Measurements from ENCODE around the gene OPCML.

The OPCML gene

DNA sequence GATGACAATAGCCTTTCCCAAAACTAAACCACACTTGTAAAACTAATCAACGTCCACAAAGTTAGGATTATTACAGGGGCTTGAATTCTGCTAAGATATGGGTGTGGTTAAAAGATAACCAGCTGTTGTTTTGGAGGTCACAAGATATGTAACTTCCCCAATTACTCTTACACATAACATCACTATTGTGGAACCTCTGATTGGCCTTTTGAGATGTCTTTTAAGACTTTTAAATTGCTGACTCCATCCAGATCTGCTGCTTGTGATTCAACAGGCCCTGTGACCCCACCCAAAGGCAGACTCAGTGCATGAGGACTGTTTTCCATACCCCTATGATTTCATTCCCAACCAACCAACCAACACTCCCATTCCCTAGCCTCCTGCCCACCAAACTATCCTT lies 893.9 kb downstream of the OPCML start:
- DNase-seq = no peak

DNA sequence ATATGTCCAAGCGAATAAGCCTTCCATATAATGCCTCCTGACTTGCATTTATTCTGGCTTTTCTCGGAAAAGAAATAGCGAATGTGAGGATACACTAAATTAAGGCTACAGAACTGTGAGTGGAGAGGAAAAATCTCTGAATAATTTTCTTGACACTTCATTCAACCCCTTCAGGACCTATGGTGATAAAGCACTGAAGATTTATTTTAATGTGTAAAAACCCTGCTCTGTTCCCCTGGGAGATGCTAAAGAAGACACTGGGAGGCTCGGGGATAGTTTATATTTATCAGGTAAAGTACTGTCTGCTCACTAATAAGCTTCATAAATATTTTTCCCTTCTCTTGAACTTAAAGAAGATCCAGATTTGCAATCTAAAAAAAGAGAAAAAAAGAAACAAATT lies 895.8 kb downstream of the OPCML start:
- no peak for DNase-seq

DNA sequence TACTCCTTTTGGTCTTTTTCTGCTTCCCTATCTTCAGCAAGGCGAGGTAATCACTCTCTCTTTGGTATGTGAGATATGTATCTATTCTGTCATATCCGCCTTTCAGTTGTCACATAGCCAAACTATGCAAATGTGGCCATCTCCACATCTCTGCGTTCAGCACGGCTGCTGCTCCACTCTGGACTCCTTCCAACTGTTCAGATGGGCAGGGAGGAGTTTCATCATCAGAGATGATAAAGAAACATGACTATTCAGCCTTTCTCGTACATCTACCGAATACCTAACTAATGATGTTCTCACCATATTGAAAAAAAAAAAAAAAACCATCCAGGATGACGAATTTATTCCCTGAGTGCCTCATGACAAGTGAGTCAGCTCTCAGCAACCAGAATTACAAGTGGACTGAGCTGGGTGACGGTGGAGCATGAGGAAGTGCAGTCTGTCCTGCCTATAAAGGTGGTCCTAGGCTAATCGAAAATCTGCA lies 899.6 kb downstream of the OPCML start:
- no peak for DNase-seq

DNA sequence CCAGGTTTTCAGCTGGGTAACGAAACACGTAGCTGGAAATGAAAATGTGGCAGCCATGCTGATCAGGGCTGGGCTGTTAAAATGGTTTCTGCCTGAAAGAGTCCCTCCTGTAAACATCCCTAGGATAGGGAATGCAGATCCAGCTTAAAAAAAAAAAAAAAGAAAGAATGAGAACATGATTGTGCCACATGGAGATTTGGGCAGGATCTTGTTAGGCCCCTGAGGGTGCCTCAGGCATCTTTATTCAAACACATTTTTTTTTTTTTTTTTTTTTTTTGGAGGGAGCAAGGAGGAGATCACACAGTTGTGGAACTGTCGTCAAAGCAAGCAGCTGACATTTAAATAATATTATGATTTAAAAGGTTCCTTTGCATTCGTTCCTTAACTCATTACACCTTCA lies 900.3 kb downstream of the OPCML start:
- DNase-seq = no peak

DNA sequence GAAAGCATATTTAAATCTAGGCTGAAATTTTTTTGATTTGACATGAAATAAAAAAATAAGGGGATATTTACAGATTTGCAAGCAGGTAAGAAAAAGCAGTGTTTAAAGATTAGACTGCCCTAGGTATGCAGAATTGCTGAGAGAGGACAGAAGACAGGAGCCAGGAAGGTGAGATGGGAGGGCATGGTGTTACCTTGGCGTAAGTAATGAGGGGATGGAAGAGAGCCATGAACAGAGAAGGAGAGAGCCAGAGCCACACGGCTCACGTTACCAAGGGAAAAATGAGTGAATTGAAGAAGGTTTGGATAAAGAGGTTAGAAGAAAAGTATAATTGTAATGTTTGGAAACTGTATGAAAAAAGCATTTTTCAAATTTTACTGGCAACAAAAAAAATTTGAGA lies 904.3 kb downstream of the OPCML start:
- DNase-seq = no peak

DNA sequence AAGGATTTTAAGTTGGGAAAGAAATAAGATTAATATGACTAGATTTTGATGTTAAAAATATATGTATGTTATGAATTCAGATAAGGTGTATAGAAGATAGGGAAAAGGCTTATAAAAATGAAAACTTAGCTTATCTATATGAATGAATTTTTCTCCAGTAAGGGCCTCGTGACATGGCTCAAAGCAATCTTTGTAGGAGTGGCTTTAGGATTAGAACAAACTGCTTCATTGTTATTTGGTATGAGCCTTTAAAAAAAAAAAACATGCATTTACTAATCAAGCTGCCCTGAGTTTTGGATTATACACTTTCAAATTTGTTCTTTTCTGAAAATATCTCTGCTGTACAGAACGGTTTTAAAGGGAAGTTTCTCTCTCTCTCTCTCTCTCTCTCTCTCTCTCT lies 905.9 kb downstream of the OPCML start:
- DNase-seq = no peak

DNA sequence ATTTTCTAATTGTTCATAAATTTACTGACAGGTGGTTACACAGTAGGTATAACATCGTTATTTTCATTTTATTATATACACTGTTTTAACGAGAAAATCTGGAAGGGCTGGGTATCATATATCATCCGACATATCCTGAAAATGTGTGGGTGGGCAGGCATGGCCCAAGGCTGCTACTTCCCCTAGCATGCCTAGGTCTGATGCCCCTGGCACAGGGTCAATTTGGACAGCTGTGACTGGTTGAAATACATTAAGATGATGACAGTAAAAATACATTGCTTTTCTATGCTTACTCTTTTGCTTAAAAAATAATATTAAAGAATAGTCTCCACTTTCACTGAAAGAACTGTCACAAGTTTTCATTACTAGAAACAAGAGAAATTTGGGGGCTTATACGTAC lies 908.8 kb downstream of the OPCML start:
- no peak for DNase-seq

DNA sequence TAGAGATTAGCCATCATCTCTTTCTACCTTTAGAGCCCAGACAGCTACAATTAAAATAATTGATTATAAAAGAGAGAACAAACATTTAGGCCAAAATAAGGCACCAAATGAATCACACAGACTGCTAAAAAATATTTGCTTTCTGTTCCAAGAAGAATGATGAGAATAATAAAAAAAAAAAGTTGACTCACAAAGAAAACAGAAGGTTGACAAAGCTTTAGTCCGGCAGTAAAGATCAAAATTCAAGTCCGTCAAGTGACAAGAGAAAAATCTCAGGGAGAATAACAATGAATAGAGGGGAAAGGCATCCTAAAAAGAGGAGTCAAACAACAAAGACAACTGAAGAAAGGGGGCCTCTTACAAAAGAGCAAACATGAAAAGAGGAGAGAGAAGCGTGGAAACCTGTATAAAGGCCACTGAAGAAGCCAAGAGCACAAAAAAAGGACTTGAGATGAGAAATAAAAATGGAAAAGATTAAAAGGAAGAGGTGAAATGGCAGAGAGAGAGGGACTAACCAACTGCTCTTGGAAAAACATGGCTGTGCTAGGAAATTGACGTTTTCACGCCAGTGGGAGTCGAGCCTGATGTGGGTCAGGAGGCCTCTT lies 910.2 kb downstream of the OPCML start:
- DNase-seq = no peak

DNA sequence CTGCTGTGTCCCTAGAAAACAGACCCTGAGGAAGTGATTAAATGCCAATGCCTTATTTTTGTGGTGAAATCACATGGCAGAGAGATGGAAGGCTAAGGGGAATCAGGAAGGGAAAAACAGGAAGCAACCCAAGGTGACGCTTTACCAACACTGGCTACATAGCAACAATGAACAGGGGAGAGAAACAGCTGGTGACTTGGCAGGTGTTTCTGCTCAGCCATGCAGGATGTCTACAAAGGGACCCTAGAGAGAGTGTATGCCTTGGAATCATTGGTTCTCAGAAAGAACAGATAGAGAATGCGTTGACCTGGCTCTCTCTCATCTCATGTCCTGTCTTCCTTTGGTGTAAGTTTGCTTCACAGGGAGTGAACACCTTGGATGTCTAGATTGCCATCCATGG lies 911.9 kb downstream of the OPCML start:
- no peak for DNase-seq

DNA sequence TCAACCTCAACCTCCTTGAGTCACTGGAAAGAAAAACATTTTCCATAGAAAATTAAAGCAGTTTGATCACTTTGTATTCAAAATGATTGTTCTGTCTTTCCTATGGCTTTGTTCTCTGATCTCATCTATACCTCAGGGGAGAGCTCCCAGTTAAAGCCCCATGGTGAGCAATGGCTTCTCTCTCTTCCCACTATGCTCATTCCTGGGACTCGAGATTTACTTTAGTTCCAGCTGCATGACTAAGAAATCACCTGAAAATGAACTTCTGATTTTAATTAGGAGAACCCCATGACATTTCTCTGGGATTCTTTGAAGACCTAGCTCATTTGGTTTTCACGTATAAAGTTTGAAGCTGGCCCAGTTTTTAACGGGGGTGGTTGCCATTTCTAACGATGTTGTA lies 921.5 kb downstream of the OPCML start:
- DNase-seq = no peak

DNA sequence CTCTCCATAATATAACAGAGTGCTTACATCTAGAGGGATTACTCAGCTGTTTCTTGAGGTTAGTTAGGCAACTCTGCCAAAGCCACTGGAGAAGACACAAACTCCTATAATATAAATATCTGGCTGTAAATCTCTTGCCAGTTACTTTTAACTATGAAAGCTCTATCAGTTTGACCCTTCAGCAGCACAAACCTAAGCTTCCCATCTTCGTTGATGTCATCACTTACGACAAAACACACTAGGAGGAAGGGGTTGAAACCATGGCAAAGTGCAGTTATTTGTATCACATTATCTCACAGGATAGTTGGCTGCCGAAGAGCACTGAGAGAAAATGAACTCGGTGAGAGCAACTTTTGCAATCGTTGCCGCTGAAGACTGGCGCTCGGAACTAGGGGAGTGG lies 922.1 kb downstream of the OPCML start:
- no peak for DNase-seq

DNA sequence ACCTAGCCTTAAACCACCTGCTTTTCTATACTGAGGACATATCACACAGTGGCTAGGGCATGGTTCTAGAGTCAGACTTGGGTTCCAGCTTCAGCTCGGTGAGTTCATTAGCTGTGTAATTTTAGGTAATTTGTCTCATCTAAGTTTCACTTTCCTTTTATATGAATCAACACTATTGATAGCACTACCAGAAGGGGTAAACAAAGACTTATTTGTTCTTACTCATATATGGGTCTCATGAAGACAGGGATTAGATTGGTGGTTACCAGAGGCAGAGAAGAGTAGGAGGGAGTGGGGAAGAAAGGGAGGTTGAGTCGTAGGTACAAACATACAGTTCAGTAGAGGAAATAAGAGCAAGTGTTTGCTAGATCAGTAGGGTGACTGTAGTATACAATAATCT lies 924.7 kb downstream of the OPCML start:
- DNase-seq = no peak

DNA sequence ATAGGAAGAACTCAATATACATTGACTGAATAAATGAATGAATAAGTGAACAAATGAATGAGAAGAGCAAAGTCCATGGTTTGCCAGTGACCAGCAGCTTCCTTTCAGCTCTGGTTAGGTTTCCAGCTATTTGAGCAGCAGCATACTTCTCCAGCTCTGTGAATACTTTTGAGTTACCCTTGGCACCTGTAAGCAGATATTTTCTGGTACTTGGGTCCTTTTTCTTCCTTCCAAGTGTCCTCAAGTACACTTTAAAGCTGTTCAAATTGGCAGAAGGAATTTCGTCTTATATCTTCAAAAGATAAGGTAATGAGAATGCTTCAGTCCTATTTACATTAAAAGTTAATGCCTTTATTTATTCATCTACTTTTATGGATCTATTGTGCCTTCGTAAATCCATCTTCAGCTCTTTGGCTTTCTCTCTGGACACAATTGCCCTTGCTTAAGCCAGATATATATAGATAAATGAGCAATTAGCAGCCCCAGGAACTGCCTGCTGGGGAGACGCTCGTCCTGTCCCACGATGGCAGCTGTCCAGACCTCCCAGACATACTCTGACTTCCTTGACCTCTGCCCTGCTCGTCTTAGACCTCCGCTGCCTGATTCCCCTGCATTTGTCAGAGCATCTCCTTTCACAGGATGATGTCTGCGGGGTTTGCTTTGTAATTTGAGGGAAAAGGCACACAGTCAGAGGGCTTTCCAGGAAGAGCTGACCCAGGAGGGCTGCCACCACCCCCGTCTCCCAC lies 926.3 kb downstream of the OPCML start:
- DNase-seq = no peak

DNA sequence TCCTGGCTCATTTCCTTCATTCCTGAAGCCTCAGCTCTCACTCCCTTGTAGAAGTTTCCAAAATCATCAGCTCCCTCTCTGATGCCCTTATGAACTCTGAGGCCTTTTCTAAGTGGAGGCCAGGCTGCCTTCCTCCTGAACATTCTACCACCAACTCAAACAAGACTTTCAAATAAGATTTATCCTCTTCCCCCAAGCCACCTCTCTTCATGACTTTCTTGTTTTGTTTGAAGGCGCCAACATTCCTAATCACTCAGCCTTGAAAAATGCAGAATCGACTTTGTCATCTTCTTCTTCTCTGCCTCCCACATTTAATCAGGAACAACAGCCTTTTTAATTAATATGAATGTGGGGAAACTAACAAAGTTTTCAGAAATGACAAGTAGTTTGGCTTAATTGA lies 927.9 kb downstream of the OPCML start:
- no peak for DNase-seq

DNA sequence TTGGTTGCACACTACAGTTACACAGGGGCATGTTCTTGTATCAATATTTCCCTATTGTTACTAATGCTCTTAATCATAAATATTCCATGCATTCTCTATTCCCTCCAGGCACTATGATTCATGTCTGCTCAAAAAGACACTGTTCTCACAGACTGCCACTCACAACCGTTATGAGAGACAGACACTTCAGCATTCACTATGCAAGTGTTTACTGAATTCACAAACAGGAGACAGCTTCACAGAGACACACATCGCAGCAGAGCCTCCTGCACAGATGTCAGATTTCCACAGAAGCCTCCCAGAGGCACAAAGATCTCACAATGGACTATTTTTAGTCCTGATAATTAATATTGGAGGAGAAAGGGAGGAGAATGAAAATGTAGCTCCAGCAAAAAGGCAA lies 930.4 kb downstream of the OPCML start:
- no peak for DNase-seq

DNA sequence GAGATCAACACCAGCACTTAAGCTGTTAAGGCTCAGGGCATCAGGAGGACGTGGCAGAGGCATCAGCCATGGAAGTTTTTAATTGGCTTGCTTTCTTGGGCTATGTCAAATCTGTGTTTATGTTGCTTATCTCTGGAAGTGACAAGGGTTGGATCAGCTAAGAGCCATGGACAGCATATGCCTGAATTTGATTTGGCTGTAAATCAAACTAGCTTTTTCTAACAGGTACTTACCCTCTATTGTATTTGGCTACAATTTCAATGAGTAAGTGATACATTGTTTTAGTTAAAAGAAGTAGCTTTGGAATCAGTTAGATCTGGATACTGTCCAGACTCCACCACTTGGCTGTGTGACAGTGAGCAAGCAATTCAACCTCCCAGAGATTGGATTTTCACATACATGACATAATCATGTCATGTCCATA lies 936.6 kb downstream of the OPCML start:
- no peak for DNase-seq

DNA sequence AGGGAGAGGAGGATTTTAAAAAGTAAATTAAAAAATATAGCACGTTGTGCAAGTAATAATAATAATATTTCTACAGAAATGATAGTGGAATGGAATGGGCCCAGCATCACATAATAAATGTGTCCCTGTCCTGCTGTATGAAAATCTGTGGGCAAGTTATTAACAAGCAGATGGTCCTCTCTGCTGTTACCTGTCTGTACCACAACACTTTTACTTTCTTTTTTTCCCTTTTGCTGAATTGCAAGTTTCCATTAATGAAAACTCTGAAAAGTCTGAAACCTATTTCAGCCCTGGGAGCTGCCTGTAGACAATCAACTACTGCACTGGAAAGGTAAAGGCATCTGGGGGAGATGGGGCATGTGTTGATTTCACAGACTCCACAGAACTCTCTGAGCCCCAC lies 937.1 kb downstream of the OPCML start:
- no peak for DNase-seq

DNA sequence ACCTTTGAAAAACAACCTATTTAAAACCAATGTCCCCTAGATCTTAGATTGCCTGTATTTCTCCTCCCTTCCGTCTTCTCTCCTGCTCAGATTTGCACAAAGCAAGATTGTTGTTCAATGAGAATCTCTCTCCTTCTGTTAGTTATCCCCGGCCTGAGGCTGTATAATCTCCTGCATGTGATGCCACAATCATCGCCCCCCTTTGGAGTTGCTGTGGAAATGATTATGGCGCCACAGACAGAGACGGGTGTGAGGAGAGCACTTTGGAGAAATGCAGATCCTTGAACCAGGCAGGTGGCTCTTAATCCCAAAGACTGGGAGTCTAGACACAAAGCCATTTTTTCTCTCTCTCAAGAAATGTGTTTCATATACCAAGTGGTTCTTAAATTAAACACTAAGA lies 941.3 kb downstream of the OPCML start:
- no peak for DNase-seq

DNA sequence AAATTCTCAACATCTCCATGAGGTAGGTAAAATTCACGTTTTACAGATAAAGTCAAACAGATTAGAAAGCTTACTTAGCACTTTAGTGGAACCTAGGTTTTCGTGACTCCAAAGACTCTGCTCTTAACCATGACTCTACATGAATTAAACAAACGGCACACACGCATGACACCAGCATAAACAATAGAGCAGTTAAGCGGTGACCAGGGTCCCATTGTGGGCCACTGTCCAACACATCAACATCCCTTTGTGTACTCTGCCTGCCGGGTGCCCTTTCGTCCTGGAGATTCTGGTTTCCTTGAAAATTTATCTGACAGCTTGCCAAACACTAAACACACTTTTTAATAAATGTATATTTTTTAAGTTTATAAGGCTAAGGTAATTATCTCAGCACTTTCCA lies 941.7 kb downstream of the OPCML start:
- DNase-seq = no peak

DNA sequence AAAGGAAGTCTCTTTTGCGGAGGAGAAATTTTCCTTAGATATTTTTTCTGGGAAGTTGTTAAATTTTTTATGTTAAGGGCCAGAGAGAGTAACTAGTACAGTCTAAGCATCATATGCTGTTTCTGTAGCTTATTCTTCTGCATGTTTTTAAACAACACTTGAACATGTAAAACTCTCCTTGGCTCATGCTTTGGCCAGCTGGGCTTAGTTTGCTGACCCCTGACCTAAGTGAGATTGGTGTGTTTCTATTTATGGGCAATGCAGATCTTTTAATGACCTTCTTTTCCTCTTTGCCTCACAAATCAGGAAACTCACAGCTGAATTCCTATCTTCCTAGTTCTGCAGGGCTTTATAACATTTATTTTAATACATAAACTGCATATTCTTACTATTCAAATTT lies 942.5 kb downstream of the OPCML start:
- no peak for DNase-seq

DNA sequence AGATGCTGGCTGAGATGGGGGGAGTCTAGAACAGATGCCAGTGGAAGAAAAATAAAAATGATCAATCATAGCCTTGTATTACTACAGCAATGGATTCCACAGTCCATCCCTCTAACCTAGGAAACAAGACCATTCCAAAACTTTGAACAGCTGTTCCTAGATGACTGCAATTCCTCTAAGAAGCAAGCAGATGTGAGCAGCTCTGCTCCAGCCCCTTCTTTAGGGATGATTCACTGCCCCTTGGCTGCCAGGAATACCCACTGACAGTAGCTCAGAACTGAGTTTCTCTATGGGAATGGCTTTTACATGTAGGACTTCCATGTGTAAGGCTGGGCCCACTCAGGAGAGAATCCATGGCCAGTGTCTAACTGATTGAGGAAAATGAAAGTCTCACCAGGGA lies 943.9 kb downstream of the OPCML start:
- DNase-seq = no peak

DNA sequence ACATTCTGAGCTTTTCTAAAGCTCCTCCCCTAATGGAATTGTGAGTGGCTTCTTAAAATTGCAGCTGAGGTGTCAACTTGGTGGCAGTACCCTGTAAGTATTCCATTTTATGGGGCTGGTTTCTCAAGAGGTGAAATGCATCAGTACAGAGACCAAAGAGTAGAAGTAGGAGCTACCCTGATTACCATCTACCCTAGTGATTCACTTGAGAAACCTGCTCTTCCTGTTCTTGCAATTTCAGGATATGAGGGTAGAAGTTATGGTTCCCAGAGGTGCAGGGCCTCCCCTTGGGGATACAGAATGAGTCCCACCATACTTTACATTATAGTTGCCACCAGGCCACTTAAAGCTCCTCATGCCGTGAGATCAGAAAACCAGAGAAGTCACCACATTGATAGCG lies 944.6 kb downstream of the OPCML start:
- no peak for DNase-seq

DNA sequence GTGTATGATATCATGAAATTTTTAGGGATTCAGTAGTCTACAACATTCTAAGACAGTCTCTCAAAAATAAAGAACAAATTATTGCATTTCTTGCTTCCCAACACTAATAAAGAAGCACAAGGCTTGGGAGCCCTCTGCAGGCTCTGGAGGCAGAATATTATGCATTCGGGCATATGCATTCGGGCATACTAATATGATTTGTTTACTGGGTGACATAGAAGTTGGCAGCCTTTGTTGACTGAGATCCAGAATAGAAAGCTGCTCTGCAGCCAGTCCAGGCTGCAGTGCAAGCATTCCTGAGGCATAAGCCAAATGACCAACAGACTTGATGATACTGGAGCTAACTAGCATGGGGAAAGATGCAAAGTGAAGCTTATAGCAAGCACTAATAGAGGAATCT lies 945.5 kb downstream of the OPCML start:
- DNase-seq = no peak

DNA sequence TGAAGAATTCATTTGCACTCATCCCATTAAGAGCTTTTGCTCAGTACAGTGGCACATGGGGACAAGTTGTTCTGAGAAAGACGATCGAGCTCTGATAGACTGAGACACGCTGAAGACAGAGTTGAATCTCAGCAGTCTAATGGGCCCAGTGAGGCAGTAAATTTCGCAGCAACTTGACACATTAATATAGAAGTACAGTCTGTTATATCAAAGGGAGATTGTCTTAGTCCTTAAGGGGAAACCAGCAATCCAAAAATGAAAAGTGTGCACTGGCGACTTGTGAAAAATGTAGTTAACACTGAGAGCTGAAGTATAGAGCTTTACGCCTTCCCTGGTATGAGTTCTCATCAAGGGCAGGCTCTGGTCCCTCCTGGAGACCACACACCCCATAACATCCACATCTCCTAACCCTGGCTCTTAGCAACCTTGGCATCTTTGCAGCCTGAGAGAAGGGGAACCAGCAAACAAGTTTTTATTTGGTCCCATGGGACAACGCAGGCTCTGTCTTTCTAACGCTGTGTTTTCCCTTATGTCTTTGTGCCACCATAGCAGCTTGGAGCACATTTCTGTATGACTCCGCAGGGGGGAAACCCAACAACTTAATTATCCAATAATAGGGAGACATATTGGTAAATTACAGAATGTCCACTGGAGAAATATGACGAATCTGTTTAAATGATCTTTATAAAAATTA lies 952.5 kb downstream of the OPCML start:
- DNase-seq = no peak

Measured in CD4-positive, alpha-beta T cell treated with Interleukin-4 for 1 hour (primary cell).